WTC11 (cell line): ENCODE measurements around the gene FOXL1. TPM values are rescaled to one million over a fixed set of nuclear protein-coding genes. Genes with fewer than 3 reads are reported as not detected.

Experiments used
- ATAC-seq: fragments of 200-7000 bp; cut with Tn5 transposase; 2 replicates; pipeline ENCODE4 v1.10.0; 2021; ENCODE audit warnings: mild to moderate bottlenecking, moderate library complexity
- CTCF ChIA-PET: fragments of 300-600 bp; sonication (Branson Sonifier 250); formaldehyde crosslinking; loops from one replicate; lab custom pipeline; 2021; ENCODE audit warnings: antibody characterized with exemption; lab: Charles Lee
- POLR2A ChIA-PET: fragments of 350-600 bp; sonication (Branson Sonifier 250); formaldehyde crosslinking; loops from one replicate; lab custom pipeline; 2021; ENCODE audit warnings: antibody characterized with exemption; lab: Charles Lee
- DNase-seq: peaks from one replicate; pipeline ENCODE4 v3.0.0; 2021; ENCODE audit warnings: low spot score
- H3K27ac Mint-ChIP-seq: 2 replicates; pipeline ENCODE4 v1.8.0; 2021; ENCODE audit warnings: mixed read lengths
- H3K27me3 Mint-ChIP-seq: 2 replicates; pipeline ENCODE4 v1.8.0; 2021; ENCODE audit warnings: low read depth, mild to moderate bottlenecking, moderate library complexity, mixed read lengths
- H3K36me3 Mint-ChIP-seq: 2 replicates; pipeline ENCODE4 v1.8.0; 2021; ENCODE audit warnings: mixed read lengths
- H3K4me1 Mint-ChIP-seq: 2 replicates; pipeline ENCODE4 v1.8.0; 2022; ENCODE audit warnings: mixed read lengths
- H3K4me3 Mint-ChIP-seq: 2 replicates; pipeline ENCODE4 v1.8.0; 2021; ENCODE audit warnings: mild to moderate bottlenecking, moderate library complexity, mixed read lengths
- H3K9me3 Mint-ChIP-seq: 2 replicates; pipeline ENCODE4 v1.8.0; 2021; ENCODE audit warnings: mixed read lengths
- ARID4B ChIP-seq: sonication (generic); formaldehyde crosslinking; IDR thresholded peaks from 2 replicates; pipeline ENCODE4 v1.8.0; 2023; ENCODE audit warnings: missing genetic modification reagents, mild to moderate bottlenecking, borderline replicate concordance
- CBFB ChIP-seq: sonication (generic); formaldehyde crosslinking; IDR thresholded peaks from 2 replicates; pipeline ENCODE4 v1.8.1; 2022; ENCODE audit warnings: mild to moderate bottlenecking, low read depth, missing genetic modification reagents
- CTCF ChIP-seq: fragments of 200-600 bp; IDR thresholded peaks from 2 replicates; pipeline ENCODE4 v1.8.0; 2022; ENCODE audit warnings: antibody characterized with exemption
- ELF4 ChIP-seq: sonication (generic); formaldehyde crosslinking; IDR thresholded peaks from 2 replicates; pipeline ENCODE4 v1.8.1; 2022; ENCODE audit warnings: low read depth, mild to moderate bottlenecking, moderate library complexity, missing genetic modification reagents
- HMGXB4 ChIP-seq: sonication (generic); formaldehyde crosslinking; IDR thresholded peaks from 2 replicates; pipeline ENCODE4 v1.8.1; 2023; ENCODE audit warnings: mild to moderate bottlenecking, moderate library complexity, missing genetic modification reagents
- IRF2 ChIP-seq: sonication (generic); formaldehyde crosslinking; IDR thresholded peaks from 2 replicates; pipeline ENCODE4 v1.8.0; 2022; ENCODE audit warnings: low read depth, missing genetic modification reagents, borderline replicate concordance
- MLX ChIP-seq: sonication (generic); formaldehyde crosslinking; IDR thresholded peaks from 2 replicates; pipeline ENCODE4 v1.8.1; 2023; ENCODE audit warnings: mild to moderate bottlenecking, missing genetic modification reagents, moderate library complexity
- MXD4 ChIP-seq: fragments of 250-450 bp; sonication (Bioruptor Pico); IDR thresholded peaks from 2 replicates; pipeline ENCODE4 v1.8.0; 2021; ENCODE audit warnings: mild to moderate bottlenecking, moderate library complexity, borderline replicate concordance
- NFYB ChIP-seq: sonication (generic); formaldehyde crosslinking; conservative IDR thresholded peaks from 2 replicates; pipeline ENCODE4 v1.8.0; 2022; ENCODE audit warnings: low read depth, missing genetic modification reagents
- NR1H2 ChIP-seq: sonication (generic); formaldehyde crosslinking; IDR thresholded peaks from 2 replicates; pipeline ENCODE4 v1.9.0; 2021; ENCODE audit warnings: mild to moderate bottlenecking, moderate library complexity, missing genetic modification reagents
- OVOL2 ChIP-seq: fragments of 250-450 bp; sonication (Bioruptor Pico); IDR thresholded peaks from 2 replicates; pipeline ENCODE4 v1.9.0; 2021; ENCODE audit warnings: mild to moderate bottlenecking, borderline replicate concordance
- PREB ChIP-seq: sonication (generic); formaldehyde crosslinking; IDR thresholded peaks from 2 replicates; pipeline ENCODE4 v1.8.1; 2022; ENCODE audit warnings: mild to moderate bottlenecking, missing genetic modification reagents, moderate library complexity, borderline replicate concordance
- RELA ChIP-seq: sonication (generic); formaldehyde crosslinking; IDR thresholded peaks from 2 replicates; pipeline ENCODE4 v1.8.1; 2022; ENCODE audit warnings: missing genetic modification reagents, mild to moderate bottlenecking, borderline replicate concordance
- TEAD4 ChIP-seq: sonication (generic); formaldehyde crosslinking; IDR thresholded peaks from 2 replicates; pipeline ENCODE4 v1.8.0; 2022; ENCODE audit warnings: mild to moderate bottlenecking, missing genetic modification reagents
- TP53 ChIP-seq: sonication (generic); formaldehyde crosslinking; IDR thresholded peaks from 2 replicates; pipeline ENCODE4 v1.8.1; 2023; ENCODE audit warnings: mild to moderate bottlenecking, missing genetic modification reagents
- ZNF138 ChIP-seq: sonication (generic); formaldehyde crosslinking; conservative IDR thresholded peaks from 2 replicates; pipeline ENCODE4 v1.8.1; 2022; ENCODE audit warnings: mild to moderate bottlenecking, moderate library complexity, missing genetic modification reagents
- ZNF219 ChIP-seq: sonication (generic); formaldehyde crosslinking; IDR thresholded peaks from 2 replicates; pipeline ENCODE4 v1.8.0; 2023; ENCODE audit warnings: missing genetic modification reagents, mild to moderate bottlenecking, borderline replicate concordance
- ZNF317 ChIP-seq: sonication (generic); formaldehyde crosslinking; IDR thresholded peaks from 2 replicates; pipeline ENCODE4 v1.8.1; 2023; ENCODE audit warnings: low read depth, mild to moderate bottlenecking, moderate library complexity, missing genetic modification reagents, borderline replicate concordance
- ZSCAN18 ChIP-seq: fragments of 250-450 bp; sonication (Bioruptor Pico); IDR thresholded peaks from 2 replicates; pipeline ENCODE4 v2.1.2; 2022; ENCODE audit warnings: mild to moderate bottlenecking, moderate library complexity
- total RNA-seq: library from RNA; stranded (reverse); gene quantifications from 3 replicates; pipeline ENCODE4 v1.2.3, GENCODE V29; 2021

Gene FOXL1
- total RNA-seq, 1 experiment from 2014 or later = 0.33 TPM

- no peak overlapping the region for H3K27ac Mint-ChIP-seq
- no peaks in the 10 kb centered on the region for H3K36me3 Mint-ChIP-seq
- ChIA-PET POLR2A (no interaction called here), CTCF (interaction anchor here (0.6 to 2.0 kb wide), 3 partner anchors 16 to 294 kb away, joined by 3 to 8 read pairs (median 3); no protein-coding TSS in a partner anchor)
- ATAC-seq (no peak), DNase-seq (no peak)
- H3K9me3 Mint-ChIP-seq = no peaks in the 10 kb centered on the region
- TF ChIP-seq OVOL2 = no peak
- TF ChIP-seq ARID4B (CRISPR knock-in tag) = 0 out of 2 replicates have a peak, but pooled peaks have one; percentile 26
- peaks cover 83% of the 10 kb centered on the region for H3K27me3 Mint-ChIP-seq
- H3K4me3 Mint-ChIP-seq = peak overlapping the region; percentile 82
- peaks cover 30% of the 10 kb centered on the region for H3K4me1 Mint-ChIP-seq
These were observed 1.9 kb downstream of the FOXL1 start for GRCh38 chr16:86580063-86580790.

- CTCF ChIA-PET = interaction anchor here (0.6 to 1.4 kb wide), 3 partner anchors 17 to 293 kb away, joined by 3 to 4 read pairs (median 3); no protein-coding TSS in a partner anchor
- H3K27me3 Mint-ChIP-seq = peaks cover 78% of the 10 kb centered on the region
- no peak for TF ChIP-seq PREB (CRISPR knock-in tag)
- TF ChIP-seq TP53 = no peak
- TF ChIP-seq MLX (CRISPR knock-in tag) = no peak
- TF ChIP-seq RELA (CRISPR knock-in tag) = no peak
- TF ChIP-seq TEAD4 (CRISPR knock-in tag) = no peak
- no peak for TF ChIP-seq NR1H2 (CRISPR knock-in tag)
- TF ChIP-seq ZNF138 (CRISPR knock-in tag) = no peak
- TF ChIP-seq CTCF = no peak
- no peak for TF ChIP-seq NFYB (CRISPR knock-in tag)
- TF ChIP-seq ZNF317 (CRISPR knock-in tag) = no peak
- TF ChIP-seq CBFB (CRISPR knock-in tag) = no peak
- TF ChIP-seq MXD4 (CRISPR knock-in tag) = no peak
- TF ChIP-seq ZSCAN18 = no peak
- no peak for TF ChIP-seq IRF2 (CRISPR knock-in tag)
- no peak for TF ChIP-seq ELF4 (CRISPR knock-in tag)
- TF ChIP-seq ZNF219 (CRISPR knock-in tag) = no peak
- no peak for TF ChIP-seq HMGXB4
These were observed 2.4 kb downstream of the FOXL1 start for GRCh38 chr16:86580791-86581170.

More at GRCh38 chr16:86580791-86581170, 2.4 kb downstream of the FOXL1 start:
- POLR2A ChIA-PET = no interaction called here
- no peak overlapping the region for H3K27ac Mint-ChIP-seq
- H3K4me1 Mint-ChIP-seq = peaks cover 26% of the 10 kb centered on the region
- no peak for ATAC-seq
- no peaks in the 10 kb centered on the region for H3K36me3 Mint-ChIP-seq
- no peak overlapping the region for H3K4me3 Mint-ChIP-seq
- H3K9me3 Mint-ChIP-seq = no peaks in the 10 kb centered on the region
- DNase-seq = no peak
